RWPE1 (cell line): ENCODE results near the gene MEX3A.
A peak's percentile ranks its signal among the peaks of the same experiment; 100 is the strongest.

Source experiments
- CTCF ChIA-PET: fragments of 350-600 bp; sonication (Branson Sonifier 250); formaldehyde crosslinking; extraction: SDS; loops from one replicate; lab custom pipeline; 2021; lab: Yijun Ruan, JAX
- POLR2A ChIA-PET: fragments of 400-600 bp; formaldehyde crosslinking; extraction: SDS; loops from one replicate; lab custom pipeline; 2020; ENCODE audit warnings: antibody characterized with exemption; ENCODE audit not compliant: low non-redundant PET; lab: Yijun Ruan, JAX
- DNase-seq: peaks from one replicate; pipeline ENCODE4 v3.0.0; 2012; ENCODE audit warnings: low spot score
- H3K27ac ChIP-seq: fragments of 450-650 bp; 2 replicates; pipeline ENCODE4 v1.5.1; 2017
- TF ChIP-seq, protein P1 (sequence below): fragments of 450-650 bp; conservative IDR thresholded peaks from 2 replicates; pipeline ENCODE4 v1.5.1; 2017; ENCODE audit warnings: low read depth, mild to moderate bottlenecking

The MEX3A gene

GRCh38 chr1:156097499-156098178 lies 15.4 kb upstream of the MEX3A start:
- peak overlapping the region; percentile 77 for H3K27ac ChIP-seq
- TF ChIP-seq, protein P1, sequence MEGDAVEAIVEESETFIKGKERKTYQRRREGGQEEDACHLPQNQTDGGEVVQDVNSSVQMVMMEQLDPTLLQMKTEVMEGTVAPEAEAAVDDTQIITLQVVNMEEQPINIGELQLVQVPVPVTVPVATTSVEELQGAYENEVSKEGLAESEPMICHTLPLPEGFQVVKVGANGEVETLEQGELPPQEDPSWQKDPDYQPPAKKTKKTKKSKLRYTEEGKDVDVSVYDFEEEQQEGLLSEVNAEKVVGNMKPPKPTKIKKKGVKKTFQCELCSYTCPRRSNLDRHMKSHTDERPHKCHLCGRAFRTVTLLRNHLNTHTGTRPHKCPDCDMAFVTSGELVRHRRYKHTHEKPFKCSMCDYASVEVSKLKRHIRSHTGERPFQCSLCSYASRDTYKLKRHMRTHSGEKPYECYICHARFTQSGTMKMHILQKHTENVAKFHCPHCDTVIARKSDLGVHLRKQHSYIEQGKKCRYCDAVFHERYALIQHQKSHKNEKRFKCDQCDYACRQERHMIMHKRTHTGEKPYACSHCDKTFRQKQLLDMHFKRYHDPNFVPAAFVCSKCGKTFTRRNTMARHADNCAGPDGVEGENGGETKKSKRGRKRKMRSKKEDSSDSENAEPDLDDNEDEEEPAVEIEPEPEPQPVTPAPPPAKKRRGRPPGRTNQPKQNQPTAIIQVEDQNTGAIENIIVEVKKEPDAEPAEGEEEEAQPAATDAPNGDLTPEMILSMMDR: no peak
- POLR2A ChIA-PET: interaction anchor here (1.8 kb wide), 1 partner anchor 32 kb away, joined by 5 read pairs; no protein-coding TSS in a partner anchor
- CTCF ChIA-PET: interaction anchor here (0.8 to 3.1 kb wide), 12 partner anchors 9 to 129 kb away, joined by 3 to 57 read pairs (median 6); partner anchors contain the start of gene LMNA
- no peak for DNase-seq

GRCh38 chr1:156096640-156097391 lies 14.6 kb upstream of the MEX3A start:
- TF ChIP-seq, protein P1: peak; percentile 94
- DNase-seq: peak; percentile 82
- ChIA-PET CTCF (interaction anchor here (0.6 to 3.1 kb wide), 28 partner anchors 8 to 136 kb away, joined by 3 to 57 read pairs (median 5); partner anchors contain the start of gene LMNA), POLR2A (no interaction called here)
- H3K27ac ChIP-seq: peak overlapping the region; percentile 77

DNA sequence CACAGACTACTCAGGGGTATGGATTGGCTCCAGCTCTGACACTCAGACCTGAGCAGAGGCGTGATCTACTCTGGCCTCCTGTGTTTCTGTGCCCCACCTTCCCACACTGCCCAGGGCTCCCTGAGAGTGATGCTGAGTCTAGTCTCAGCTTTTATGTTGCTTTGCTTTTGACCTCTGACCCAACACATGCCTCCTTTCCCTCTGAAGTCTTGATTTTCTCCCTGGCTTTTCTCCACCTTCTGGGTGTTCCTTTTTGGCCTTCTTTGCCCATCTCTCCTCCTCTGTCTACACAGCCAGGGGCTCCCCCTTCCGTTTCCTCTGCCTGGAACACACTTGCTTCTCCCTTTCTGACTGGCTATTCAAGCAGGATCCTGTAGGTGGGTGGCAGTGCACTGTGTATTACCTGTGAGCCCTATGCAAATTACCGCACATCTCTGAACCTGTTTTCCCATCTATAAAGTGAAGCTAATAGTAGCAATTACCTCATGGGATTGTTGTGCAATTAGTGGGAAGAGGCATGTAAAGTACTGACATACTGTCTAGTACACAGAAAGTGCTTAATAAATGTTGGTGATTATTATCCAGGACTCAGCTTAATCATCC lies 13.7 kb upstream of the MEX3A start:
- TF ChIP-seq, protein P1: no peak
- peak overlapping the region; percentile 77 for H3K27ac ChIP-seq
- no peak for DNase-seq
- ChIA-PET POLR2A (interaction anchor here (0.6 kb wide), 1 partner anchor 31 kb away, joined by 7 read pairs; no protein-coding TSS in a partner anchor), CTCF (interaction anchor here (0.5 to 3.1 kb wide), 23 partner anchors 9 to 1034 kb away, joined by 3 to 57 read pairs (median 5); partner anchors contain the start of gene LMNA)

GRCh38 chr1:156091610-156092009 lies 9.3 kb upstream of the MEX3A start:
- ChIA-PET CTCF (interaction anchor here (0.7 to 3.0 kb wide), 7 partner anchors 23 to 135 kb away, joined by 3 to 32 read pairs (median 3); partner anchors contain the start of gene LMNA), POLR2A (no interaction called here)
- TF ChIP-seq, protein P1: no peak

DNA sequence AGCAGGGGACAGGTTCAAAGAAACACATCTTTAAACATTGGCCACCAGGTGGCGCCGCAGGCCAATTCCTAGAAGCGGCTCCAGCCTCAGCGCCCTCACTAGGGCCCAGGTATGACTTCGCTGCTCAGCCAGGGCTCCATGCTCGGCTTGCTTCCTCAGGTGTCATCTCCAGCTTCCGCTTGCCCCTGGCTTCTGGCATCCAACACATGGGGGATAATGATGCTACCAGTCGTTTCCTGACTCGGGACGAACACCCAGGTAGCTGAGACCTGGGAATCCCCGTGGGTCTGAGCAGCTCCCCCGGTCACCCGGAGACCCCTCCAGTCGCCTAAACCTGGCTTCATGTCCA lies 8.5 kb upstream of the MEX3A start:
- ChIA-PET CTCF (interaction anchor here (0.6 to 3.0 kb wide), 10 partner anchors 24 to 136 kb away, joined by 3 to 32 read pairs (median 3); partner anchors contain the start of gene LMNA), POLR2A (no interaction called here)
- TF ChIP-seq, protein P1: peak; percentile 80
- peak overlapping the region; percentile 52 for H3K27ac ChIP-seq
- peak; percentile 78 for DNase-seq

More at GRCh38 chr1:156091610-156092009, 9.3 kb upstream of the MEX3A start:
- peak overlapping the region; percentile 52 for H3K27ac ChIP-seq
- DNase-seq: no peak
